ENCODE results near the gene TUT4.

The TUT4 gene

DNA sequence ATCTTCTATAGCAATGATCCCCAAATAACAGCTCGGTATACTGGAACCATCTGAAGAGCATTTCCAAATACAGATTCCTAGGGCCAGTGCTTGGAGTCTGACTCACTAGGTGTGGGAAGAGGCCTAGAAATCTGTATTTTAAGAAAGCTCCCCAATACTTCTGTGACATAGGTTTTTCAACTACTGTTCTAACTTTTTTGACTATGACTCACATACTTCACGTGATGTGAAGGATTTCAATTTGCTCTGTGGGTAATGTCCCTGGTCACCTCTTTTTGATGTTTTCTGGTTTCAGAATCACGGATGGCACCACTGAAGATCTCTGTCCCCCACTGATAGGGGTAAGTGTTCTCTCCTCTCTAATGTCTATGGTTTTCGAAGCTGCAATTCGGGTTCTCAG, 159.7 kb downstream of the TUT4 start:
- no peak for DNase-seq

DNA sequence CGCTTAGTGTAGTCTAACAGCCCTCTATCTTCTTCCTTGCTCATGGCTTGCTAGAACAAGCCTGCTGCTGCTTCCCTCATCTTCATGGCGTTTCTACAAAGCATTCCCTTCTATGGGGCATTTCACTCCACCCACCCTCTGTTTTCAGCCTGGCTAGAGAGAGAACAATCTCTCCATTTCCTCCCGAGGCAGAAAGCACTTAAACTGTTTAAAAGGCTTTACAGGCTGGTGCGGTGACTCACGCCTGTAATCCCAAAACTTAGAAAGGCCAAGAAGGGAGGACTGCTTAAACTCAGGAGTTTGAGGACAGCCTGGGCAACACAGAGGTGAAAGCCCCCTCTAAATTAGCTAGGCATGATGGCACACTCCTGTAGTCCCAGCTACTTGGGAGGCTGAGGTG, 166.4 kb downstream of the TUT4 start:
- DNase-seq = no peak

DNA sequence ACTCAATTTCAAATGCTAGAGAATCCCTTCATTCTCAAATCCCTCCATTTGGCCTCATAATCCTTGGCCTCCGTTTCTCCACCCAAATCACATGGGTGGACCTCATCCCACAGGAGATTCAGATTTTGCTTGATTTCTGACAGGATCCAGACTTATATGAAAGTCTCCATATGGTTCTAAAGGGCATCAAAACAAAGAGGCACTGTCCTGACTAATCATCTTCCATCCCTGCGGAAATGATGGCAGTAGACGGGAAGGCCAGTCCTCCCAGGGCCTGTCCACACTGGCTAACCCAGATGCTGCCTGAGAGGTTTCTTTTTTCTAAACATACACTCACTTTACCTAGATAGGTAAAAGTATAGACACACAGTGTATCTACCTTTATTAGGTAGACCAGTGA, 167.5 kb downstream of the TUT4 start:
- no peak for DNase-seq

Measured in NCI-H1048 (cell line).